ENCODE data around the gene RPS6KA2.

The RPS6KA2 gene

DNA sequence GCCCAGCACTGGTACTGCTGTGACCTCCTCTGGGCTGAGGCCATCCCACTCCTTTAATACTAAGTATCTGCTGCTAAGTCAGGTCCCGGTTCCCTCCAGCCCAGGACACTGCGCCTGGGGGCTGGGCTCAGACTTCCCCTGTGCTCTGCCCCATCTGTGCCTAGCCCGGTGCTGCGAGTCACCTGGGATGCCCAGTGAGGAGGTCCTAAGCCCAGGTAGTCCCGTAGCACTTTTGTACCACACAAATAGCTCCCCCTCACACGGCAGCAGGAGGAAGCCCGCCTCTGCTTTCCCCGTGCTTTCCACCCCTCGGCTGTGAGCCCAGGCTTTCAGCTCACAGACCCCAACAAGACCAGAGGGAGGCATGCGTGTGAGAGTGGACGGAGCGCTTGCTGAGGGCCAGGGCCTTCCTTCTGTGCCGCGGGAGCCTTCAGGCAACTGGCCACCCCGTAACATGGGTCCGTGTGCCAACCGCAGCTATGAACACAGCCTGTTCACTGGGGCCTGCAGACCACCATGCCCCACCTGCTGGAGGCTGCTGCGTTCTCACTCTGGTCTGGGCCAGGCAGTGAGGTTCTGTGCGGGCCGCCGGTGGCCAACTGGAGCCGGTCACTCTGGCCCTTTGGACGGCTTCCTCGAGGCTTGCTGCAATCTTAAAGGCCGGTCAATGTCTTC is 164.5 kb downstream of the RPS6KA2 start:
- DNase-seq, result no peak

- DNase-seq, result no peak
Observed at GRCh38 chr6:166461821-166462460, 165.1 kb downstream of the RPS6KA2 start.

- DNase-seq, result no peak
Observed at GRCh38 chr6:166460473-166461437, 166.3 kb downstream of the RPS6KA2 start.

GRCh38 chr6:166459906-166460305 is 167.1 kb downstream of the RPS6KA2 start:
- no peak for DNase-seq

- DNase-seq, result no peak
Observed at GRCh38 chr6:166459272-166459671, 167.8 kb downstream of the RPS6KA2 start.

DNA sequence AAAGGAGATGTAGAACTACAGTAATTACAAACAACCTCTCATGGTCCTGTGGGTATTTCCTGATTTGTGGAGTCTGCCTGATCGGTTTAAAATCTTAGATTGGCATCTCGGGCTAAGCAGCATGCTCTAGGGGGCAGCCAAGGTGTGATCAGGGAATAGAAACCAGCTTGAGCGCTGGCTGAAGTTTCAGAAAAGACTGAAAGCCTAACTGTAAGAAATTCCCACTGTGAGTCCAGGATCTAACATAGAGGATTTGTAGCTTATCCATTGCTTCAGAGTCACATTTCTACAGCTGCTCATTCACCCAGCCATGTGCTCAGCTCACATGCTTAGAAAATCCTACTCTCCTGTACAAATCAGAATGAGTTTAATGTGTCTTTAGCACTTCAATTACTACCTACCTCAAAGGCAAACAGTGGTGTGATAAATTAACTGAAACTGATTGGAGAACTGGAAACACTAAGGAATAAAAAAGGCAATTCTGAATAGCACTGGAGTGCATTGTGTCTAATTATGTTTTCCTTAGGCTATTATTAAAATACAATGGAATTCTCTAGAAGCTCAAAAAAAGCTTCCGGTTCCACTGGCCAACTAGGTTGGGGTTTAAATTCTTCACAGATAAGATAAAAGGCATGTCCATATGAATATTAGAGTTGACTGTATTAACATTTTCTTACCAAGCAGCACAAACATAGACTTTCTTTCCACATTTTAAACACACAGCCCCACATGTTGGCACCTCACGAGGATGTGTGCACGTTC is 170.5 kb downstream of the RPS6KA2 start:
- no peak for DNase-seq

GRCh38 chr6:166454692-166455515 is 172.1 kb downstream of the RPS6KA2 start:
- DNase-seq, result no peak

DNA sequence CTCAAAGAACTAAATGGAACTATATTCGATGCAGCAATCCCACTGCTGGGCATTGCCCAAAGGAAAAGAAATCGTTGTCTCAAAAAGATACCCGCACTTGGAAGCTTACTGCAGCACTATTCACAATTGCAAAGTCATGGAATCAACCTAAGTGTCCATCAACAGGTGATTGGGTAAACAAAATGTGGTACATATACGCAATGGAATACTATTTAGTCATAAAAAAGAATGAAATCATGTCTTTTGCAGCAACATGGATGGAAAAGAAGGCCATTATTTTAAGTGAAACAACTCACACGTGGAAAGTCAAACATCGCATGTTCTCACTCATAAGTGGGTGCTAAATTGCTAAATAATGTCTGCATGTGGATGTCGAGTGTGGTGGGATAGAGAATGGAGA is 173.4 kb downstream of the RPS6KA2 start:
- no peak for DNase-seq

- DNase-seq, result no peak
Observed at GRCh38 chr6:166450167-166450873, 176.7 kb downstream of the RPS6KA2 start.

DNA sequence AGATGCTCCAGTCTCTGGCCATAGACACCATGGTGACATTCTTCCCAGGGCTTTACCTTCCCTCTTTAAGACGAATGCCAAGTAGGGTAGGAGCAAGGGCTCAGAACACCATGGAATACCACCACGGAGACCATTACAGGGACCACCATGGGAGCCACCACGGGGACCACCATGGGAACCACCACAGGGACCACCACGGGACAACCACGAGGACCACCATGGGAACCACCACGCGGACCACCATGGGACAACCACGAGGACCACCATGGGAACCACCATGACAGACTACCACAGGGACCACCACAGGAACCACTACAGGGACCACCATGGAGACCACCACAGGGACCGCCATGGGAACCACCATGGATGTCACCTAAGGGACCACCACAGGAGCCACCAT is 177.4 kb downstream of the RPS6KA2 start:
- DNase-seq, result no peak

DNA sequence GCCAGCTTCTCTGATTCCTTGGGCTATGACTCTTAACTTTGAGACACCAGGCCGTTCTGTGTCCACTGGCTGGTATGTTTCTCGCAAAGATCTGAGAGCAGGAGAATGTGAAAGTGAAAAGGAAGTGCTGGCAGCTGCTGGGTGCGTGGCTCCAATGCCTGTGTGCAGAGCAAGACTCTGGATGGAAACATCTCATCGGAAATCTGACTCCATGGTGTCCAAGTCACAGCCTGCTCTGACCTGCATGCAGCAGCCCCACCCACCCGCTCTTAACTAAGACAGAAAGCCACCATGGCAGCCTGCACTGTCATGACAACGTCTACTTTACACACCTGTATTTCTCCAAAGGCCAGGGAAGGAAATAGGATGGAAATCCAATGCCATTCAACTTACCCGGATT is 178.0 kb downstream of the RPS6KA2 start:
- no peak for DNase-seq

GRCh38 chr6:166448432-166448831 is 178.6 kb downstream of the RPS6KA2 start:
- no peak for DNase-seq

DNA sequence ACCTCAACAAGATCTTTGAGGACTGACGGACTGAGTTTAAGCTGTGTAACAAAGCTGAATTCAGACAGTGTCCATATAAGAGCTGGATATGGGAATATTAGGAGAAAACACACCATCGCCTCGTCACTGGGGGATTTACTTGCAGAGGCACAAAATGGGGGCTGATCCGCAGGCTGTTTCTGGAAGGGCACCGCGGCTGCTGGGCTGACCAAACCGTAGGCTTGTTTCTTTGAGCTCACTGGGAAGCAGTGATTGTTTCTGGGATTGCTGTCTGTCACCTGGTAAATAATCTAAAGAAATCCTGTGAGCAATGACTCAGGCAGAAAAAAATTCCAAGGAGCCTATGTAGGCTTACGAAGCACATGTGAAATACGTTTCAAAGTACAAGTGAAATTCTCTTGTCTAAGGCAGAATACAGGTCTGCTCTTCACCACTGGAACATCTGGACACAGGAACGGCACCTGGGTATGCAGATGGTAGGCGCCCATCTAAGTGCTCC is 180.4 kb downstream of the RPS6KA2 start:
- DNase-seq, result no peak

- no peak for DNase-seq
Observed at GRCh38 chr6:166446146-166446545, 180.9 kb downstream of the RPS6KA2 start.

DNA sequence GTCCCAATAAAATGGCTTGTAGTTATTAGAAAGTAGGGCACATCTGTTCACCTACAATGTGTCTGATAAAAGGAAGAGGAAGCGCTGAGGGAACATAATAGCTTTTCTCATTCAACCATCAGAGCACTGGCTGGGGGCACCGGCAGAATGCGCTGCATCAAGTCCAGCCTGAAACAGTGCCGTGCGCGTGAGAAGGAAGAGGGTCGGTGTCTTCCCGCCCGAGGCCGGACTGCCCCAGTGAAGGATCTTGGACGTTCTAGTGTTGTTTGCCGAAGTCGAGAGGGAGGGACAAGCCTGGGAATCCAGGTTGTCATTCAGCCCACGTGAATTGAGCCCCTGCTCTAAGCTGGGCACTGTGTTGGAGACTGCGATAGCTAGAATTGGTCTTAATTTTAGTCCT is 182.6 kb downstream of the RPS6KA2 start:
- DNase-seq, result no peak

GRCh38 chr6:166443166-166443565 is 183.9 kb downstream of the RPS6KA2 start:
- DNase-seq, result no peak

GRCh38 chr6:166442131-166442685 is 184.8 kb downstream of the RPS6KA2 start:
- DNase-seq, result no peak

GRCh38 chr6:166441325-166442078 is 185.5 kb downstream of the RPS6KA2 start:
- DNase-seq, result no peak

- no peak for DNase-seq
Observed at GRCh38 chr6:166440729-166441128, 186.3 kb downstream of the RPS6KA2 start.

DNA sequence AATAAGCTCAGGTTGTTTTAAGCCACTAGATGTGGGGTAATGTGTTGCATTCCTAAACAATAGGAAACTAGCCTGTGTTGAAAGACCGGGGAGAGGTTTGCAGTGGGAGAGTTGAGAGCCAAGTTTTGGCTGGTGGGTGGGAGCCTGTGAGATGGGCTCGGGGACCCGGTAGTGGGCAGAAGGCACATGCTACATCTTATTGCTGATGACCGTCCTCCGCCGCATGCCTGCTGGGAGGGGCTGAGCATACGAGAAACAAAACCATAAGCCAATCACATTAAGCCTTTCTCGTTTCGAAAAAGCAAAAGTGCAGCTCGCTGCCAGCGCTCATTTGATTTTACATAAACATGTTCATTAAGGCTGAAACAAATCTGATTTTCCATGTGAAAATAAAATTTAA is 186.9 kb downstream of the RPS6KA2 start:
- DNase-seq, result no peak
